ENCODE data around the gene PTPDC1.

The PTPDC1 gene

GRCh38 chr9:94079236-94079635 is 5.0 kb upstream of the PTPDC1 start:
- no peak overlapping the region for H3K27ac ChIP-seq (ENCODE audit: low read depth, low read length)
- H3K9me2 ChIP-seq (replicated peaks; ENCODE audit: insufficient read depth, low read length): no peaks in the 10 kb centered on the region
- no peaks in the 10 kb centered on the region for H3K36me3 ChIP-seq (ENCODE audit: low read length)
- no peaks in the 10 kb centered on the region for H3K27me3 ChIP-seq (ENCODE audit: low read length)
- no peaks in the 10 kb centered on the region for H3K79me2 ChIP-seq (ENCODE audit: insufficient read depth, low read length)
- no peaks in the 10 kb centered on the region for H4K20me1 ChIP-seq (ENCODE audit: low read depth, low read length)
- H2AFZ ChIP-seq (ENCODE audit: low read depth, low read length, severe bottlenecking): no peak overlapping the region
- H3K4me3 ChIP-seq (ENCODE audit: insufficient read depth, low read length, poor library complexity, severe bottlenecking): no peak overlapping the region
- no peaks in the 10 kb centered on the region for H3F3A ChIP-seq (ENCODE audit: insufficient read depth)
- H3K9me3 ChIP-seq (ENCODE audit: insufficient read depth, low read length): no peaks in the 10 kb centered on the region
- TF ChIP-seq CTCF (IDR thresholded peaks at IDR 0.05; ENCODE audit: insufficient read depth, low read length, poor library complexity, severe bottlenecking) (no peak), EZH2phosphoT487 (conservative IDR thresholded peaks at IDR 0.05; ENCODE audit: low read length) (no peak)
- no peak overlapping the region for H3K9ac ChIP-seq (ENCODE audit: low read length)
- no peak overlapping the region for H3K4me2 ChIP-seq (ENCODE audit: low read depth, low read length, poor library complexity, severe bottlenecking)

GRCh38 chr9:94080249-94080648 is 4.0 kb upstream of the PTPDC1 start:
- H4K20me1 ChIP-seq (ENCODE audit: low read depth, low read length): no peaks in the 10 kb centered on the region
- H3K27me3 ChIP-seq (ENCODE audit: low read length): 0 out of 2 replicates have a peak, but pooled peaks cover 3% of the 10 kb centered on the region
- no peaks in the 10 kb centered on the region for H3F3A ChIP-seq (ENCODE audit: insufficient read depth)
- no peaks in the 10 kb centered on the region for H3K9me2 ChIP-seq (replicated peaks; ENCODE audit: insufficient read depth, low read length)
- H3K9ac ChIP-seq (ENCODE audit: low read length): no peak overlapping the region
- no peak overlapping the region for H3K4me3 ChIP-seq (ENCODE audit: insufficient read depth, low read length, poor library complexity, severe bottlenecking)
- no peaks in the 10 kb centered on the region for H3K36me3 ChIP-seq (ENCODE audit: low read length)
- H3K27ac ChIP-seq (ENCODE audit: low read depth, low read length): no peak overlapping the region
- no peak overlapping the region for H2AFZ ChIP-seq (ENCODE audit: low read depth, low read length, severe bottlenecking)
- no peak for TF ChIP-seq EZH2phosphoT487 (conservative IDR thresholded peaks at IDR 0.05; ENCODE audit: low read length)
- H3K4me2 ChIP-seq (ENCODE audit: low read depth, low read length, poor library complexity, severe bottlenecking): no peak overlapping the region
- no peaks in the 10 kb centered on the region for H3K79me2 ChIP-seq (ENCODE audit: insufficient read depth, low read length)
- no peaks in the 10 kb centered on the region for H3K9me3 ChIP-seq (ENCODE audit: insufficient read depth, low read length)

- Histone ChIP-seq H3K9me2 (replicated peaks; ENCODE audit: insufficient read depth, low read length) (no peaks in the 10 kb centered on the region), H3K27me3 (ENCODE audit: low read length) (0 out of 2 replicates have a peak, but pooled peaks cover 3% of the 10 kb centered on the region), H2AFZ (ENCODE audit: low read depth, low read length, severe bottlenecking) (no peak overlapping the region), H3K36me3 (ENCODE audit: low read length) (no peaks in the 10 kb centered on the region), H3K27ac (ENCODE audit: low read depth, low read length) (no peak overlapping the region), H3K79me2 (ENCODE audit: insufficient read depth, low read length) (no peaks in the 10 kb centered on the region), H3K9ac (ENCODE audit: low read length) (no peak overlapping the region), H4K20me1 (ENCODE audit: low read depth, low read length) (no peaks in the 10 kb centered on the region), H3K9me3 (ENCODE audit: insufficient read depth, low read length) (no peaks in the 10 kb centered on the region), H3K4me3 (ENCODE audit: insufficient read depth, low read length, poor library complexity, severe bottlenecking) (no peak overlapping the region), H3F3A (ENCODE audit: insufficient read depth) (no peaks in the 10 kb centered on the region), H3K4me2 (ENCODE audit: low read depth, low read length, poor library complexity, severe bottlenecking) (no peak overlapping the region)
- no peak for TF ChIP-seq CTCF (IDR thresholded peaks at IDR 0.05; ENCODE audit: insufficient read depth, low read length, poor library complexity, severe bottlenecking)
- TF ChIP-seq EZH2phosphoT487 (conservative IDR thresholded peaks at IDR 0.05; ENCODE audit: low read length): no peak
These were observed 2.8 kb upstream of the PTPDC1 start for GRCh38 chr9:94081435-94081834.

- no peaks in the 10 kb centered on the region for H3F3A ChIP-seq (ENCODE audit: insufficient read depth)
- H3K27ac ChIP-seq (ENCODE audit: low read depth, low read length): no peak overlapping the region
- H3K4me3 ChIP-seq (ENCODE audit: insufficient read depth, low read length, poor library complexity, severe bottlenecking): no peak overlapping the region
- no peak overlapping the region for H2AFZ ChIP-seq (ENCODE audit: low read depth, low read length, severe bottlenecking)
- 0 out of 2 replicates have a peak, but pooled peaks cover 3% of the 10 kb centered on the region for H3K27me3 ChIP-seq (ENCODE audit: low read length)
- H3K4me2 ChIP-seq (ENCODE audit: low read depth, low read length, poor library complexity, severe bottlenecking): no peak overlapping the region
- H3K36me3 ChIP-seq (ENCODE audit: low read length): no peaks in the 10 kb centered on the region
- no peaks in the 10 kb centered on the region for H3K79me2 ChIP-seq (ENCODE audit: insufficient read depth, low read length)
- no peaks in the 10 kb centered on the region for H3K9me2 ChIP-seq (replicated peaks; ENCODE audit: insufficient read depth, low read length)
- H3K9ac ChIP-seq (ENCODE audit: low read length): no peak overlapping the region
- H3K9me3 ChIP-seq (ENCODE audit: insufficient read depth, low read length): no peaks in the 10 kb centered on the region
- no peaks in the 10 kb centered on the region for H4K20me1 ChIP-seq (ENCODE audit: low read depth, low read length)
- TF ChIP-seq CTCF (IDR thresholded peaks at IDR 0.05; ENCODE audit: insufficient read depth, low read length, poor library complexity, severe bottlenecking) (no peak), EZH2phosphoT487 (conservative IDR thresholded peaks at IDR 0.05; ENCODE audit: low read length) (no peak)
These were observed 2.3 kb upstream of the PTPDC1 start for GRCh38 chr9:94081864-94082463.

All from SU-DHL-6 (cell line).